Measurements from ENCODE around the gene DDX46.
A peak's percentile ranks its signal among the peaks of the same experiment; 100 is the strongest.
"Not testable (repeated sequence)": the region's sequence is repeated elsewhere in the genome, so short reads cannot be mapped to it uniquely, and the experiment has no call there.

The DDX46 gene

GRCh38 chr5:134840811-134841210 lies 82.2 kb downstream of the DDX46 start:
- no peak for DNase-seq (ENCODE audit: low read depth in 2 of 2)

GRCh38 chr5:134844252-134844651 lies 85.7 kb downstream of the DDX46 start:
- DNase-seq (ENCODE audit: low read depth in 2 of 2) = no peak

DNA sequence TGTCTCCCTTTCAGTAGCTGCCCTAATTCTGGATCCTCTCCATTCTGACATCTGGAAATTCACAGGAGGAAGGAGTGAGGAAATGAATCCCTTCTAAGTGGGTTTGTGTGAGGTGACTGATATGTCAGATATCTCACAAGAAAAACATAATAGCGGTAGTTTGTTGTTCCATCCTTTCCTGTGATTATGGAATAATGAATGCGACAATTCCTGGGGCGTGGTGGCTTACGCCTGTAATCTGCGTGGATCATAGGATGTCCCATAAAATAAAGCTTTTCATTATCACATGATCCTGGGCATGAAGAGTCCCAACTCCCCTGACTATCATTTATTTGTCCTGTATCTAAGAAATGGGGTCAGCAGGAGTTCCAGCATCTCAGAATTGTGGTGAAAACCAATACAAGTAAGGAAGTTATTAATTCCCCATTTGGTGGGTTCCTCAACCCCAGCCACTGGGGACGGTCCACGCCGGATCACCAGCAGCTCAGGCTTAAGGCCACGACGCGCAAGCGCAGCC lies 86.8 kb downstream of the DDX46 start:
- no peak for DNase-seq (ENCODE audit: low read depth in 2 of 2)

DNA sequence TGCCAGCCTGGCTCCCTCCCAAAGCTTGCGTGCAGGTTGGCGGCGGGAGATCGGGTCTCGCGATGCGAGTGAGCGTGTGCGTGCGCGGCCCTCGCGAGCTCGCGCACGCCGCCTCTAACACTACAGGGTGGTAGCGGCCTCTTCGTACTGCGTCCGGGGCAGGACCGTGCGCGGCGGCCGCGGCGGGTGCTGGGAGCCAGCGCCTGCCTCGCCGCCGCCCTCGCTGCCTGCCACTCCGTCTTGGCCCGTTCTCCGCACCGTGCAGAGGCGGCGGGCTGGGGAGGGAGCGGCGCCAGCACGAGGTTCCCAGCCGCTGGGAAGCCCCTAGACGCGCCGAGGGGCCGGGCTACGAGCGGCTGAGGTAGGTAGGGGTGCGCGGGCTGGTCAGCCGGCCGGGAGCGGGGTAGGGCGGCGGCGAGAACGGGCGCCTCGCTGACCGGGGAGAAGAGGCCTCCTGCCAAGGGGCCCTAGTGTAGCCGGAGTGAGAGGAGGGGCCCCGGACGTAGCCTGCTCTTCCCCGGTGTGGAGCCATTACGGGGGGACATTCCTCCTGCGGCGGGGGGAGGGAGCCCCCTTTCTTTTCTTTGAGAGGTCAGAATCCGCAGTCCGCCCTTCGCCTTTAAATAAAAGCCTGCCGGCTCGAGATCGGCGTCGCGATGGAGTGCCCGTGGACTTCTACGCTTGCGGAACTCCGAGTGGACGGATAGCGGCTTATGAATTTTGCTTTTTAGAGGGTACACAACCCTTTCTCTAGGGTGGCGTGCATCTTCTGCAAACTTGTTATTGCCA lies 87.5 kb downstream of the DDX46 start, which contains the start of gene C5orf24:
C5orf24 (plus strand) TSS at position 117 of the 789 bp plus-strand sequence. CDS start 8,933 bp downstream, outside the sequence.
- peak; percentile 89 to 90 for DNase-seq (ENCODE audit: low read depth in 2 of 2)

GRCh38 chr5:134846641-134846960 lies 88.0 kb downstream of the DDX46 start:
- peak in 1 of 2 donors; percentile 13 for DNase-seq (ENCODE audit: low read depth in 2 of 2)

DNA sequence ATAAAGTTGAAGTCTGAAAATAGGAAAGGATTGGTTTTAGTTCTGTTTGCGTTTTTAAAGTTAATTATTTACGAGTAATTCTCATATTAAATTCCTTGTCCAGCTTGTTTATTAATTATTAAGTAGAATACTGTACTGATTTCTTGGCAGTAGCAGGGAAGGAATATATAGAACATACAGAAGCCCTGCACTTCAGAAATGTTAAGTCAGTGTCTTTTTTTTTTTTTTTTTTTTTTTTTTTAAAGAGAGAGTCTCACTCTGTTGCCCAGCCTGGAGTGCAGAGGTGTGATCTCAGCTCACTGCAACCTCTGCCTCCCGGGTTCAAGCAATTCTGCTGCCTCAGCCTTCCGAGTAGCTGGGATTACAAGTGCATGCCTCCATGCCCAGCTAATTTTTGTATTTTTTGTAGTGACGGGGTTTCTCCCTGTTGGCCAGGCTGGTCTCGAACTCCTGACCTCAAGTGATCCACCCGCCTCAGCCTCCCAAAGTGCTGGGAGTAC lies 90.9 kb downstream of the DDX46 start:
- DNase-seq (ENCODE audit: low read depth in 2 of 2) = not testable (repeated sequence)

DNA sequence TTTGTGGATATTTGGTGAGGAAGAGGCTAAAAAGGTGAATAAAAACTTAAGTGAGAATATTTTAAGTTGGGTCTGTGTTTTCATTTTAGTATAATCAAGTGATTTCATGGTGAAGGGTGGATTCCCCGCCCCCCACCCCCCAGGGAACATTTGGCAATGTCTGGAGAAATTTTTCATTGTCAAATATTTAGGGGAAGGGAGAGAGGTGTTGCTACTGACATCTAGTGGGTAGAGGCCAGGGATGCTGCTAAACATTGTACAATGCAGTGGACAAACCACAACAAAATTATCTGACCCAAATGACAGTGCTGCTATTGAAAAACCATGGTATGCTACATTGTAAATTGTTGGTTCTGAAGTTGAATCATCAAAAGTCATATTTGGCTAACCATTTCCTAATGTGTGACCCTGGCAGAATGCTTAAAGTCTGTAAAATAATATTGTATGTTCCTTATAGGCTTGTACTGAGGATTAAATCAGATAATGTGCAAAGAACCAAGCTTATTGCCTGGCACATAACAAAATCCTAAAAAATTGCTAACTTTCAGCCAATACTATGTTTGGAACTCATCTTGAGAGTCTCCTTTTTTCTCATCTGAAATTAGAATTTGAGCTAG lies 92.8 kb downstream of the DDX46 start:
- no peak for DNase-seq (ENCODE audit: low read depth in 2 of 2)

- not testable (repeated sequence) for DNase-seq (ENCODE audit: low read depth in 2 of 2)
Observed at GRCh38 chr5:134856465-134856864, 97.9 kb downstream of the DDX46 start.

- no peak for DNase-seq (ENCODE audit: low read depth in 2 of 2)
Observed at GRCh38 chr5:134857401-134857800, 98.8 kb downstream of the DDX46 start.

DNA sequence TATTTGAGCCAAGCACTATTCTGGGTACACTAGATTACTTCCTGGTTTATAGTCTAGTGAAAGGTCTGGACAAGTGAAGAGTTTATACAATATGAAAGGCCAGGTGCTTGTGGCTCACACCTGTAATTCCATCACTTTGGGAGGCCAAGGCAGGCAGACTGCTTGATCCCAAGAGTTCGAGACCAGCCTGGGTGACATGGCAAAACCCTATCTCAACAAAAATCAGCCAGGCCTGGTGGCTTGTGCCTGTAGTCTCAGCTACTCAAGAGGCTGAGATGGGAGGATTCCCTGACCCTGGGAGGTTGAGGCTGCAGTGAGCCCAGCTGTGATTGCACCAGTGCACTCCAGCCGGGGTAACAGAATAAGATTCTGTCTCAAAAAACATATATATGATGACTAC lies 106.1 kb downstream of the DDX46 start:
- no peak for DNase-seq (ENCODE audit: low read depth in 2 of 2)

DNA sequence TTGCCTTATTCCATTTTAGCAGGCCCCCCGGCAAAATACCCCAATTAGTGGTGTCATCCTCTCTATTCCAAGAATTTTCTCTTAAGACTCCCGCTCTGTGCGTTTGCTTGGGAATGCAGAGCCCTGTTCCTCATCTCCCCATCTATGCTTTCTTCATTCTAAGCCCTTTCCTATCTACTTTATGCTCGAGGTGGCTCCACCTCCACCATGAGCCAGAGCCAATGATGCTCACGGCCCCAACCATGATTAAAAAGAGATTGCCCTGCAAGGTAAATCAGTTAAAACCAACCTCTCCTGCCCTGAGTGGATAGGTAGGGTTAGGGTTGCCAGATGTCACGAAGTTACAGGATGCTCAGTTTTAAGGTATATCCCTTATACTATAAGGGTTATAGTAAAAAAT lies 114.9 kb downstream of the DDX46 start:
- no peak for DNase-seq (ENCODE audit: low read depth in 2 of 2)

GRCh38 chr5:134873987-134874830 lies 115.6 kb downstream of the DDX46 start, which contains the start of gene TXNDC15:
Gene TXNDC15 (plus strand): TSS chr5:134874371. CDS start chr5:134874428, 57 bp downstream.
- peak; percentile 68 to 77 for DNase-seq (ENCODE audit: low read depth in 2 of 2)

DNA sequence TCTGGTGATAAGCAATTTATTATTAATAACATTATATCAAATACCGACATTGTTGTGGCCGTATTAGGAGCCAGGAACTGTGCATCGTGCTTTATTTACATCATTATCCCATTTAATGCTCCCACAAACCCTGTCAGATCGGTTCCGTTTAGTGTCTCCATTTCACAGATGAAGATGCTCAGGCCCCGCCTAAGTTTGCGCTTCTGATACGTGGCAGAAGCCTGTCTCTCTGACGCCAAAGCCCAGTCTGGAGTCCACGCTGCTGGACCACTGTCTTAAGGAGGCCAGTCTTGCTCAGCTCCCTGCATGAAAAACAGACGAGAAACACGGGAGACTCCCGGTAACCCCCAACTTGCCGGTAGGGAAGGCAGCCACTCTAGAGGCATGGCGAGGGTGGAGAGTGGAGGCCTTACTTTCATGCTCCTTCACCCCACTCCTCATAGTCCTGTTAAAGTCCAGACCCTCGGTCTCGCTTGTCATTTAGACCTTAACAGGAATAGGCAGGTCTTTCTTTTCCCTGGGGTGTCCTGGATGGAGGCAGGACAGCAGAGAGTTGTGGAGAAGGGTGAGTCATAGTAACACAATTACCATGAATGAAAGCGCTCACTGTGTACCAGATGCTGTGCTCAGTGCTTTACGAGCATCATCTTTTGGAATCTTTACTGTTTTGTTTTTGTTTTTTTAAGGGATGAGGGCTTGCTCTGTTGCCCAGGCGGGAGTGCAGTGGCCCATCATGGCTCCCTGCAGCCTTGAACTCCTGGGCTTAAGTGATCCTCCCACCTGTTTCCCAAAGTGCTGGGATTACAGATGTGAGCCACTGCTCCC lies 116.5 kb downstream of the DDX46 start:
- peak; percentile 3 to 27 for DNase-seq (ENCODE audit: low read depth in 2 of 2)

- DNase-seq (ENCODE audit: low read depth in 2 of 2) = no peak
Observed at GRCh38 chr5:134877159-134877558, 118.6 kb downstream of the DDX46 start.

DNA sequence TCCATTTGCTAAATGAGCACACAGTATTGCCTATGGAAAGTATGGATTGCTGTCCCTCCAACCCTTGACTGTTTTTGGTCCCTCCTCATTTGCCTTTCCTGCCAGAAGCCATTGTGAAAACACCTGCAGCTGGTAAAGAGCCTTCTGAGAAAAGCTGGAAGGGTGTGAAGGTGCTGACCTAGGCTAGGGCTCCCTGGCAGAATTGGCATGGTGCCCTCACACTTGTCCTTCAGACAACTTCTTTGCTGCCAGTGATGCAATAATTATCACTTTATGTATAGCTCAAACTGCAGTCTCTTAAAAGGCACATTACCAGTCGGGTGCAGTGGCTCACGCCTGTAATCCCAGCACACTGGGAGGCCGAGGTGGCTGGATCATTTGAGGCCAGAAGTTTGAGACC lies 119.8 kb downstream of the DDX46 start:
- no peak for DNase-seq (ENCODE audit: low read depth in 2 of 2)

GRCh38 chr5:134879456-134879855 lies 120.9 kb downstream of the DDX46 start:
- no peak for DNase-seq (ENCODE audit: low read depth in 2 of 2)
